Spleen (tissue), 7 donors: Measurements from ENCODE around the gene PDE10A.

Source experiments
- POLR2A ChIP-seq, 3 donors: fragments of 450-650 bp; IDR thresholded peaks; one replicate each; pipeline ENCODE4 v1.5.1; 2017; ENCODE audit warnings: antibody characterized with exemption in 3 of 3, mild to moderate bottlenecking in 1 of 3
- POLR2AphosphoS5 ChIP-seq, 3 donors: sonication (generic); formaldehyde crosslinking; IDR thresholded peaks; one replicate each; pipeline ENCODE4 v1.5.1; 2017; ENCODE audit warnings: antibody characterized with exemption in 3 of 3
- TF ChIP-seq, protein P1 (sequence below), 11 experiments: fragments of 200-600 bp in 7 of 11; fragments of 450-650 bp in 4 of 11; sonication (generic) in 4 of 11; IDR thresholded peaks in 8 of 11; conservative IDR thresholded peaks in 3 of 11; 1 replicate in 7 of 11; 2 replicates in 4 of 11; pipeline versions ENCODE4 v1.4.0 to v1.8.0; 2016 to 2021; ENCODE audit warnings: antibody characterized with exemption in 11 of 11, inconsistent platforms in 4 of 11, mild to moderate bottlenecking in 1 of 11
- donor health status: DM: no; HTN: no; CAD: no; lungs with moderate emphysema.
- donor health status: DM: no; HTN: no; CAD: no.
- donor health status: DM: no; HTN: no; CAD: no.

DNA sequence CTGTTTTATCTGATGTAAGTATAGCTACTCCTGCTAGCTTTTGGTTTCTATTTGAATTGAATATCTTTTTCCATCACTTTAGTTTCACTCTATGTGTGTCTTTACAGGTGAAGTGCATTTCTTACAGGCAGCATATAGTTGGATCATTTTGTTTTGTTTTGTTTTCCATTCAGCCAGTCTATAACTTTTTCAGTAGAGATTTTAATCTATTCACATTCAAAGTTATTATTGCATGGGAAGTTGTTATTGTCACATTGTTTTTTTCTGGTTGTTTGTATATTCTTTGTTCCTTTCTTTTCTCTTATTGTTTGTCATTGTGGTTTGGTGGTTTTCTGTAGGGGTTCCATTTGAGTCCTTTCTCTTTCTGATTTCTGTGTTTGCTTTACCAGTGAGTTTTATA lies 151.2 kb downstream of the PDE10A start:
- TF ChIP-seq, protein P1, sequence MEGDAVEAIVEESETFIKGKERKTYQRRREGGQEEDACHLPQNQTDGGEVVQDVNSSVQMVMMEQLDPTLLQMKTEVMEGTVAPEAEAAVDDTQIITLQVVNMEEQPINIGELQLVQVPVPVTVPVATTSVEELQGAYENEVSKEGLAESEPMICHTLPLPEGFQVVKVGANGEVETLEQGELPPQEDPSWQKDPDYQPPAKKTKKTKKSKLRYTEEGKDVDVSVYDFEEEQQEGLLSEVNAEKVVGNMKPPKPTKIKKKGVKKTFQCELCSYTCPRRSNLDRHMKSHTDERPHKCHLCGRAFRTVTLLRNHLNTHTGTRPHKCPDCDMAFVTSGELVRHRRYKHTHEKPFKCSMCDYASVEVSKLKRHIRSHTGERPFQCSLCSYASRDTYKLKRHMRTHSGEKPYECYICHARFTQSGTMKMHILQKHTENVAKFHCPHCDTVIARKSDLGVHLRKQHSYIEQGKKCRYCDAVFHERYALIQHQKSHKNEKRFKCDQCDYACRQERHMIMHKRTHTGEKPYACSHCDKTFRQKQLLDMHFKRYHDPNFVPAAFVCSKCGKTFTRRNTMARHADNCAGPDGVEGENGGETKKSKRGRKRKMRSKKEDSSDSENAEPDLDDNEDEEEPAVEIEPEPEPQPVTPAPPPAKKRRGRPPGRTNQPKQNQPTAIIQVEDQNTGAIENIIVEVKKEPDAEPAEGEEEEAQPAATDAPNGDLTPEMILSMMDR (IDR thresholded peaks at IDR 0.05 in 8 of 11, conservative IDR thresholded peaks at IDR 0.05 in 3 of 11) = no peak
- TF ChIP-seq POLR2AphosphoS5 (IDR thresholded peaks at IDR 0.05) (no peak), POLR2A (IDR thresholded peaks at IDR 0.05) (no peak)
